OCI-LY3 (cell line): ENCODE data around the gene EXD1.
"Not testable (repeated sequence)": the region's sequence is repeated elsewhere in the genome, so short reads cannot be mapped to it uniquely, and the experiment has no call there.

Source experiments
- H2AFZ ChIP-seq: fragments of 200-600, 300-600 bp; shearing (Covaris generic); 2 replicates; pipeline ENCODE4 v1.6.0; 2014; ENCODE audit warnings: antibody characterized with exemption, low read depth, low read length
- H3K27ac ChIP-seq: fragments of 200-600, 300-600 bp; sonication (generic); 2 replicates; pipeline ENCODE4 v1.5.1; 2014; ENCODE audit warnings: mild to moderate bottlenecking, low read length, moderate library complexity, mixed read lengths
- H3K27me3 ChIP-seq: fragments of 200-600, 300-600 bp; sonication (generic); 2 replicates; pipeline ENCODE4 v1.6.1; 2014; ENCODE audit warnings: low read depth, low read length, mixed read lengths
- H3K36me3 ChIP-seq: fragments of 200-600, 300-600 bp; sonication (generic); replicated peaks from 2 replicates; pipeline ENCODE3; 2014; ENCODE audit warnings: low read depth, low read length, mixed read lengths
- H3K4me1 ChIP-seq: fragments of 300-600, 200-600 bp; sonication (generic); 2 replicates; pipeline ENCODE4 v1.6.1; 2014; ENCODE audit warnings: low read length, mixed read lengths
- H3K4me2 ChIP-seq: fragments of 200-600, 300-600 bp; sonication (generic); 2 replicates; pipeline ENCODE4 v1.6.1; 2014; ENCODE audit warnings: low read length, mixed read lengths
- H3K4me3 ChIP-seq: fragments of 300-600, 200-600 bp; sonication (generic); 2 replicates; pipeline ENCODE4 v1.5.1; 2014; ENCODE audit warnings: antibody characterized with exemption, mild to moderate bottlenecking, low read length, moderate library complexity
- H3K79me2 ChIP-seq: fragments of 300-600, 200-600 bp; shearing (Covaris generic); 2 replicates; pipeline ENCODE4 v1.6.1; 2014; ENCODE audit warnings: mild to moderate bottlenecking, low read length, mixed read lengths
- H3K9ac ChIP-seq: fragments of 300-600, 200-600 bp; shearing (Covaris generic); 2 replicates; pipeline ENCODE4 v1.6.0; 2014; ENCODE audit warnings: mild to moderate bottlenecking, low read length, moderate library complexity
- H3K9me3 ChIP-seq: fragments of 200-600, 300-600 bp; shearing (Covaris generic); 2 replicates; pipeline ENCODE4 v1.6.1; 2014; ENCODE audit warnings: low read length, mixed read lengths; ENCODE audit not compliant: insufficient read depth
- H4K20me1 ChIP-seq: fragments of 200-600, 300-600 bp; sonication (generic); 2 replicates; pipeline ENCODE4 v1.6.1; 2016; ENCODE audit warnings: low read length, mixed read lengths; ENCODE audit not compliant: insufficient read depth
- CTCF ChIP-seq: fragments of 200-600, 300-600 bp; sonication (generic); IDR thresholded peaks from 2 replicates; pipeline ENCODE4 v1.5.1; 2014; ENCODE audit warnings: antibody characterized with exemption, low read length, low read depth
- EZH2phosphoT487 ChIP-seq: fragments of 200-600 bp; shearing (Covaris generic); IDR thresholded peaks from 2 replicates; pipeline ENCODE4 v1.6.1; 2018; ENCODE audit warnings: antibody characterized with exemption, mixed run types, low read depth

Gene EXD1

GRCh38 chr15:41254560-41254959 is 24.0 kb upstream of the EXD1 start:
- TF ChIP-seq CTCF (no peak), EZH2phosphoT487 (no peak)
- Histone ChIP-seq H3K36me3 (peaks cover 3% of the 10 kb centered on the region), H2AFZ (no peak overlapping the region), H3K9me3 (no peaks in the 10 kb centered on the region), H3K4me1 (peaks cover 13% of the 10 kb centered on the region), H3K9ac (no peak overlapping the region), H3K27ac (no peak overlapping the region), H3K4me3 (no peak overlapping the region), H3K4me2 (no peak overlapping the region), H3K27me3 (no peaks in the 10 kb centered on the region), H4K20me1 (no peaks in the 10 kb centered on the region), H3K79me2 (no peaks in the 10 kb centered on the region)

- Histone ChIP-seq H3K27me3 (no peaks in the 10 kb centered on the region), H3K4me3 (no peak overlapping the region), H3K4me2 (no peak overlapping the region), H3K27ac (no peak overlapping the region), H4K20me1 (no peaks in the 10 kb centered on the region), H3K9me3 (no peaks in the 10 kb centered on the region), H3K4me1 (no peaks in the 10 kb centered on the region), H2AFZ (no peak overlapping the region), H3K79me2 (no peaks in the 10 kb centered on the region), H3K36me3 (no peaks in the 10 kb centered on the region), H3K9ac (no peak overlapping the region)
- TF ChIP-seq CTCF: no peak
- TF ChIP-seq EZH2phosphoT487: no peak
Observed at GRCh38 chr15:41251411-41251810, 20.9 kb upstream of the EXD1 start.

- not testable (repeated sequence) for H3K4me1 ChIP-seq, H3K9ac ChIP-seq, H3K4me3 ChIP-seq, H3K27me3 ChIP-seq, H4K20me1 ChIP-seq, H3K4me2 ChIP-seq, H2AFZ ChIP-seq, H3K36me3 ChIP-seq, H3K9me3 ChIP-seq, H3K79me2 ChIP-seq, H3K27ac ChIP-seq
Observed at GRCh38 chr15:41250745-41251144, 20.2 kb upstream of the EXD1 start.

GRCh38 chr15:41241221-41241964 is 10.8 kb upstream of the EXD1 start:
- TF ChIP-seq EZH2phosphoT487 (no peak), CTCF (no peak)
- Histone ChIP-seq H3K4me1 (no peaks in the 10 kb centered on the region), H3K36me3 (peaks cover 7% of the 10 kb centered on the region), H3K27me3 (no peaks in the 10 kb centered on the region), H3K27ac (no peak overlapping the region), H3K4me3 (no peak overlapping the region), H4K20me1 (no peaks in the 10 kb centered on the region), H3K4me2 (no peak overlapping the region), H3K9ac (no peak overlapping the region), H2AFZ (no peak overlapping the region), H3K79me2 (no peaks in the 10 kb centered on the region), H3K9me3 (no peaks in the 10 kb centered on the region)
